Measurements from ENCODE around the gene DNAJB6. TPM values are rescaled to one million over a fixed set of nuclear protein-coding genes. Genes with fewer than 3 reads are reported as not detected.

DNAJB6 gene
- total RNA-seq, 1 experiment from 2014 or later: 288 TPM

DNA sequence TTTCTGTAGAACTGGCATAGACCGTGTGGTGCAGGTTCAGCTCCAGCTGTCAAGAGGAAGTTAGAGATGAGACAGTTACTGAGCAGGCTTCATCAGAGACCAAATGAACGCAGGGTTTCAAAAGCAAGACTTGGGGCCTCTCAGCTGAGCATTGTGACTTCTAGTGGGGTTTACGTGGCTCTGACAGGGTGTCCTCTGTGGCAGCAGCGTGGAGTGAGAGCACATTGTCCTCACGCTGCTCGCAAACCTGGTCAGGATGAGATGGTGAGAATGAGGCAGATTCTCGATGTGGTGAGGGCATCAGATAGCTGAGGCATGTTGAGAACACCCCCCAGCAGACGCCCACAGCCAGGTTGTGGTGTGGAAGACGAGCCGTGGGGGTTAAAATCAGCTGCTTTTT is 126.0 kb downstream of the DNAJB6 start:
- Mint-ChIP-seq H3K36me3 (no peaks in the 10 kb centered on the region), H3K4me3 (no peak overlapping the region), H3K4me1 (peaks cover 13% of the 10 kb centered on the region), H3K9me3 (no peaks in the 10 kb centered on the region), H3K27me3 (ENCODE audit: low read depth) (peaks cover 21% of the 10 kb centered on the region), H3K27ac (no peak overlapping the region)
- CTCF ChIA-PET: interaction anchor here (2.0 kb wide), 1 partner anchor 12 kb away, joined by 13 read pairs; no protein-coding TSS in a partner anchor
- DNase-seq (ENCODE audit: low spot score) (no peak), ATAC-seq (no peak)
- POLR2A ChIA-PET: no interaction called here
- TF ChIP-seq IRF2 (CRISPR knock-in tag; IDR thresholded peaks at IDR 0.05; ENCODE audit: borderline replicate concordance, low read depth): no peak
- TF ChIP-seq, protein P1, sequence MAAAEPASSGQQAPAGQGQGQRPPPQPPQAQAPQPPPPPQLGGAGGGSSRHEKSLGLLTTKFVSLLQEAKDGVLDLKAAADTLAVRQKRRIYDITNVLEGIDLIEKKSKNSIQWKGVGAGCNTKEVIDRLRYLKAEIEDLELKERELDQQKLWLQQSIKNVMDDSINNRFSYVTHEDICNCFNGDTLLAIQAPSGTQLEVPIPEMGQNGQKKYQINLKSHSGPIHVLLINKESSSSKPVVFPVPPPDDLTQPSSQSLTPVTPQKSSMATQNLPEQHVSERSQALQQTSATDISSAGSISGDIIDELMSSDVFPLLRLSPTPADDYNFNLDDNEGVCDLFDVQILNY (CRISPR knock-in tag; IDR thresholded peaks at IDR 0.05): no peak
- no peak for TF ChIP-seq ZNF138 (CRISPR knock-in tag; conservative IDR thresholded peaks at IDR 0.05)
- no peak for TF ChIP-seq CREM (CRISPR knock-in tag; IDR thresholded peaks at IDR 0.05)
- TF ChIP-seq ZNF396 (CRISPR knock-in tag; IDR thresholded peaks at IDR 0.05; ENCODE audit: borderline replicate concordance): no peak
- TF ChIP-seq, protein P2, sequence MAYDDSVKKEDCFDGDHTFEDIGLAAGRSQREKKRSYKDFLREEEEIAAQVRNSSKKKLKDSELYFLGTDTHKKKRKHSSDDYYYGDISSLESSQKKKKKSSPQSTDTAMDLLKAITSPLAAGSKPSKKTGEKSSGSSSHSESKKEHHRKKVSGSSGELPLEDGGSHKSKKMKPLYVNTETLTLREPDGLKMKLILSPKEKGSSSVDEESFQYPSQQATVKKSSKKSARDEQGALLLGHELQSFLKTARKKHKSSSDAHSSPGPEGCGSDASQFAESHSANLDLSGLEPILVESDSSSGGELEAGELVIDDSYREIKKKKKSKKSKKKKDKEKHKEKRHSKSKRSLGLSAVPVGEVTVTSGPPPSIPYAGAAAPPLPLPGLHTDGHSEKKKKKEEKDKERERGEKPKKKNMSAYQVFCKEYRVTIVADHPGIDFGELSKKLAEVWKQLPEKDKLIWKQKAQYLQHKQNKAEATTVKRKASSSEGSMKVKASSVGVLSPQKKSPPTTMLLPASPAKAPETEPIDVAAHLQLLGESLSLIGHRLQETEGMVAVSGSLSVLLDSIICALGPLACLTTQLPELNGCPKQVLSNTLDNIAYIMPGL (CRISPR knock-in tag; IDR thresholded peaks at IDR 0.05): no peak
- no peak for TF ChIP-seq MXD4 (CRISPR knock-in tag; IDR thresholded peaks at IDR 0.05; ENCODE audit: borderline replicate concordance)
- TF ChIP-seq, protein P3, sequence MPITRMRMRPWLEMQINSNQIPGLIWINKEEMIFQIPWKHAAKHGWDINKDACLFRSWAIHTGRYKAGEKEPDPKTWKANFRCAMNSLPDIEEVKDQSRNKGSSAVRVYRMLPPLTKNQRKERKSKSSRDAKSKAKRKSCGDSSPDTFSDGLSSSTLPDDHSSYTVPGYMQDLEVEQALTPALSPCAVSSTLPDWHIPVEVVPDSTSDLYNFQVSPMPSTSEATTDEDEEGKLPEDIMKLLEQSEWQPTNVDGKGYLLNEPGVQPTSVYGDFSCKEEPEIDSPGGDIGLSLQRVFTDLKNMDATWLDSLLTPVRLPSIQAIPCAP (CRISPR knock-in tag; IDR thresholded peaks at IDR 0.05): no peak
- TF ChIP-seq SOX15 (CRISPR knock-in tag; IDR thresholded peaks at IDR 0.05): no peak
- TF ChIP-seq, protein P4, sequence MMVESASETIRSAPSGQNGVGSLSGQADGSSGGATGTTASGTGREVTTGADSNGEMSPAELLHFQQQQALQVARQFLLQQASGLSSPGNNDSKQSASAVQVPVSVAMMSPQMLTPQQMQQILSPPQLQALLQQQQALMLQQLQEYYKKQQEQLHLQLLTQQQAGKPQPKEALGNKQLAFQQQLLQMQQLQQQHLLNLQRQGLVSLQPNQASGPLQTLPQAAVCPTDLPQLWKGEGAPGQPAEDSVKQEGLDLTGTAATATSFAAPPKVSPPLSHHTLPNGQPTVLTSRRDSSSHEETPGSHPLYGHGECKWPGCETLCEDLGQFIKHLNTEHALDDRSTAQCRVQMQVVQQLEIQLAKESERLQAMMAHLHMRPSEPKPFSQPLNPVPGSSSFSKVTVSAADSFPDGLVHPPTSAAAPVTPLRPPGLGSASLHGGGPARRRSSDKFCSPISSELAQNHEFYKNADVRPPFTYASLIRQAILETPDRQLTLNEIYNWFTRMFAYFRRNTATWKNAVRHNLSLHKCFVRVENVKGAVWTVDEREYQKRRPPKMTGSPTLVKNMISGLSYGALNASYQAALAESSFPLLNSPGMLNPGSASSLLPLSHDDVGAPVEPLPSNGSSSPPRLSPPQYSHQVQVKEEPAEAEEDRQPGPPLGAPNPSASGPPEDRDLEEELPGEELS (CRISPR knock-in tag; IDR thresholded peaks at IDR 0.05): no peak
- TF ChIP-seq ZNF317 (CRISPR knock-in tag; IDR thresholded peaks at IDR 0.05; ENCODE audit: borderline replicate concordance, low read depth): no peak
- TF ChIP-seq, protein P5, sequence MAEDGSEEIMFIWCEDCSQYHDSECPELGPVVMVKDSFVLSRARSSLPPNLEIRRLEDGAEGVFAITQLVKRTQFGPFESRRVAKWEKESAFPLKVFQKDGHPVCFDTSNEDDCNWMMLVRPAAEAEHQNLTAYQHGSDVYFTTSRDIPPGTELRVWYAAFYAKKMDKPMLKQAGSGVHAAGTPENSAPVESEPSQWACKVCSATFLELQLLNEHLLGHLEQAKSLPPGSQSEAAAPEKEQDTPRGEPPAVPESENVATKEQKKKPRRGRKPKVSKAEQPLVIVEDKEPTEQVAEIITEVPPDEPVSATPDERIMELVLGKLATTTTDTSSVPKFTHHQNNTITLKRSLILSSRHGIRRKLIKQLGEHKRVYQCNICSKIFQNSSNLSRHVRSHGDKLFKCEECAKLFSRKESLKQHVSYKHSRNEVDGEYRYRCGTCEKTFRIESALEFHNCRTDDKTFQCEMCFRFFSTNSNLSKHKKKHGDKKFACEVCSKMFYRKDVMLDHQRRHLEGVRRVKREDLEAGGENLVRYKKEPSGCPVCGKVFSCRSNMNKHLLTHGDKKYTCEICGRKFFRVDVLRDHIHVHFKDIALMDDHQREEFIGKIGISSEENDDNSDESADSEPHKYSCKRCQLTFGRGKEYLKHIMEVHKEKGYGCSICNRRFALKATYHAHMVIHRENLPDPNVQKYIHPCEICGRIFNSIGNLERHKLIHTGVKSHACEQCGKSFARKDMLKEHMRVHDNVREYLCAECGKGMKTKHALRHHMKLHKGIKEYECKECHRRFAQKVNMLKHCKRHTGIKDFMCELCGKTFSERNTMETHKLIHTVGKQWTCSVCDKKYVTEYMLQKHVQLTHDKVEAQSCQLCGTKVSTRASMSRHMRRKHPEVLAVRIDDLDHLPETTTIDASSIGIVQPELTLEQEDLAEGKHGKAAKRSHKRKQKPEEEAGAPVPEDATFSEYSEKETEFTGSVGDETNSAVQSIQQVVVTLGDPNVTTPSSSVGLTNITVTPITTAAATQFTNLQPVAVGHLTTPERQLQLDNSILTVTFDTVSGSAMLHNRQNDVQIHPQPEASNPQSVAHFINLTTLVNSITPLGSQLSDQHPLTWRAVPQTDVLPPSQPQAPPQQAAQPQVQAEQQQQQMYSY (CRISPR knock-in tag; IDR thresholded peaks at IDR 0.05): no peak
- no peak for TF ChIP-seq TP53 (CRISPR knock-in tag; IDR thresholded peaks at IDR 0.05)
- no peak for TF ChIP-seq NR1H2 (CRISPR knock-in tag; IDR thresholded peaks at IDR 0.05)
- TF ChIP-seq ZNF263 (CRISPR knock-in tag; IDR thresholded peaks at IDR 0.05; ENCODE audit: low read depth): no peak
- no peak for TF ChIP-seq FOXJ3 (CRISPR knock-in tag; IDR thresholded peaks at IDR 0.05; ENCODE audit: borderline replicate concordance)

DNA sequence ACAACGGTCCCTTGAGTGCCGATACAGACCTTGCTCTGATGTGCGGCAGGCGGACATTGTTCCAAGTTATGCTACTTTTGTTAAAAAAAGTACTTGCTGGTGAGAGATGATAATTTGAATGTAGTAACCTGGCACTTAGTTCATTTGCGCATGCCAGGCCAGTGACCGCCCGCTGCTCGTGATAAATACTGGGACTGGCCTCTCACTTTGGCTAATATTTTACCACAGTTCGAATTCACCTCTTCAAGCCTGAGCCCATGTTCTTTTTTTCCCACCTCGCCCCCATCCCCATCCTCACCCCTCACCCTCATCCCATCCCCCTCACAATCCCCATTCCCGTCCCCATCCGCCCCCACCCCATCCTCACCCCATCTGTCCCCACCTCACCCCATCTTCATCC is 126.4 kb downstream of the DNAJB6 start:
- H3K4me3 Mint-ChIP-seq: no peak overlapping the region
- no peak overlapping the region for H3K27ac Mint-ChIP-seq
- DNase-seq (ENCODE audit: low spot score) (no peak), ATAC-seq (no peak)
- POLR2A ChIA-PET: no interaction called here
- CTCF ChIA-PET: interaction anchor here (2.0 kb wide), 1 partner anchor 11 kb away, joined by 13 read pairs; no protein-coding TSS in a partner anchor
- H3K27me3 Mint-ChIP-seq (ENCODE audit: low read depth): peaks cover 21% of the 10 kb centered on the region
- H3K4me1 Mint-ChIP-seq: peaks cover 13% of the 10 kb centered on the region
- no peaks in the 10 kb centered on the region for H3K36me3 Mint-ChIP-seq
- H3K9me3 Mint-ChIP-seq: no peaks in the 10 kb centered on the region
- TF ChIP-seq ETV6 (CRISPR knock-in tag; IDR thresholded peaks at IDR 0.05): no peak
- TF ChIP-seq, protein P6, sequence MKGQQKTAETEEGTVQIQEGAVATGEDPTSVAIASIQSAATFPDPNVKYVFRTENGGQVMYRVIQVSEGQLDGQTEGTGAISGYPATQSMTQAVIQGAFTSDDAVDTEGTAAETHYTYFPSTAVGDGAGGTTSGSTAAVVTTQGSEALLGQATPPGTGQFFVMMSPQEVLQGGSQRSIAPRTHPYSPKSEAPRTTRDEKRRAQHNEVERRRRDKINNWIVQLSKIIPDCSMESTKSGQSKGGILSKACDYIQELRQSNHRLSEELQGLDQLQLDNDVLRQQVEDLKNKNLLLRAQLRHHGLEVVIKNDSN (CRISPR knock-in tag; IDR thresholded peaks at IDR 0.05): no peak
- no peak for TF ChIP-seq GABPB1 (CRISPR knock-in tag; IDR thresholded peaks at IDR 0.05)
- no peak for TF ChIP-seq ZBTB21 (CRISPR knock-in tag; IDR thresholded peaks at IDR 0.05; ENCODE audit: borderline replicate concordance)
- no peak for TF ChIP-seq SP1 (CRISPR knock-in tag; conservative IDR thresholded peaks at IDR 0.05)
- no peak for TF ChIP-seq CREB1 (CRISPR knock-in tag; IDR thresholded peaks at IDR 0.05)
- no peak for TF ChIP-seq ATF1 (CRISPR knock-in tag; IDR thresholded peaks at IDR 0.05)

Measured in WTC11 (cell line).